NAMALWA (cell line): Measurements from ENCODE around the gene CRYL1.

ENCODE experiments used
- DNase-seq: peaks from one replicate; pipeline ENCODE4 v3.0.0-alpha.2; 2015; ENCODE audit warnings: low spot score

CRYL1 gene

DNA sequence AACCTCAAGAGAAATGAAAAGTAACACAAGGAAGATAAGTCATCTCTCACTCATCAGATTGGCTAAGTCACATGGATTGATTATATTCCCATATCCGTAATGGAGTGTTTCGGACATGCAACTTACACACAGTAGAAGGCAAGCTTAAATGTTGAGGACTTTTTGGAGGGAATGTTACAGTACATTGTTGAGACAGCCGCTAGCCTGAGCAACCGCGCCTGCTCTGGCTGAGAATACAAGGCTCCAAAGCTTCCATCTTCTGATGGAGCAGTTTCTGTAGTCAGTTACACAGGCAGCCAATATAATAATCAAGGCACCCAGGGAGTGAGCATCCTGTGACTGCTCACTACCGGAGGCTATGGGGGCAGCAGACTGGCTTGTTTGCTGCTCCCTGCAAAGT lies 1.0 kb upstream of the CRYL1 start:
- no peak for DNase-seq

DNA sequence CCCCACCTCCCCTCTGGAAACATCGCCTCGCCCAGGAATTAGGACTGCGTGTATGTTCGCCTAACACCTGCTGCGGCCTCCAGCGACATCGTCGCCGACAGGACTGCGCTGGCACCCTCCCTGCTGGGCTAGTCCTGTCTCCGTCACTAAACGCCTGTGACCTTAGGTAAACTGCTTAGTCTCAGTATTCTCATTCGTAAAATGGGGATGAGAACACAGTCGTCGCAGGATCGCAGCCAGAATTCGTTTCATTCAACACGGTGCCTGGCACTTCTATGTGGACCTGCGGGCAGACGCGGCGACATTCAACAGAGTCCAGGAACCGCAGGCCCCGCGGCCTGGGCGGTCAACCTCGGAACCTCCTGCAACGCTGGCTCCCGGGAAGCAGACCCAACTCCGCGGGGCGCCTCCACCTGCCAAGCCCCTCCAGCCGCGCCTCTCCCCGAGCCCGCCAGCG lies 485 bp downstream of the CRYL1 start:
- no peak for DNase-seq

DNA sequence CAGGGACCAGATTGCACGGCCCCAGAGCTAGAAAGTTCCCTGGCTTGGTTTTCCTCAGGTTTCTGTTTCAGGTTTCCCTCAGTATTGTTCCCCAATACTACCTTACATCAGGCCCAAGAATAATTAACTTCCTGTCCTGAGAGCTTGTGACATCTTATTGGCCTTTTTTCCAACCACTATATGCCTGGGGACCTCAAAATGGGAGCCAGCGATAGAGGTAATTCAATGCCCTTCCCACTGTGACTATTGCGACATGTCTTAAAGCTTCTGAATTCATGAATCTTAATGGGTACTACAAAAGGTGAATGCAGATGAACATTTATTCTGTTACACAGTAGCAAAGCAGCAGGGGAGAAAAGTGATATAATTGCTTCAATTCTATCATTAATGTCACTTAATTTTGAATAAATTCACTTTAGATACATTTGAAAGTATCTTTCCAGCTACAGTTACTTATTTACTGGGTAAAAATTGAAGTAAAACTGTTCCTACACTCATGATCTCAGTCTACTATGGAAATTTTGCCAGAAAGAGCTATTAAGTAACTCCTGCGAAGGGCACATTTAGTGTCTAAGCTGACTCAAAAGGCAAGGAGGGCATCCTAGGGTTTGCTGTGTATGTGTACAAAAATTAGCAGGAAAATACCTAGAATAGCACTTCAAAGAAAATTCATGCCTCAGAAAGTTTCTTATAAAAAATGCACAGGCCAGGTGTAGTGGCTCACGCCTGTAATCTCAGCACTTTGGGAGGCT lies 4.1 kb downstream of the CRYL1 start:
- no peak for DNase-seq

DNA sequence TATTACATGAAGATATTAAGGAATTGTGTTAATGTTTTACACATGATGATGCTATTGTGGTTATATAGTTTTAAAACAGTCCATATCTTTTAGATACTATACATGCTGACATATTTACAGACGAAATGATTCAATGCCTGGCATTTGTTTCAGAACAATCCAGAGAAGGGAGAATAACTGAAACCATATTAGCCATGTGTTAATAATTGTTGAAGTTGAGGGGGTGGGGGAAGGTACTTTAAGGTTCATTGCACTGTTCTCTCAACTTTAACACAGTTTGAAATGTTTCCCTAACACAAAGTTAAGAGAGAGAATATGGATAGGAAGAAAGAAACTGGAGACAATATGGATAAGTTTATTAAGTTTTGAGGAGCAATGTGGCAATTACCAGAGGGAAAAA lies 5.8 kb downstream of the CRYL1 start:
- DNase-seq, result no peak

DNA sequence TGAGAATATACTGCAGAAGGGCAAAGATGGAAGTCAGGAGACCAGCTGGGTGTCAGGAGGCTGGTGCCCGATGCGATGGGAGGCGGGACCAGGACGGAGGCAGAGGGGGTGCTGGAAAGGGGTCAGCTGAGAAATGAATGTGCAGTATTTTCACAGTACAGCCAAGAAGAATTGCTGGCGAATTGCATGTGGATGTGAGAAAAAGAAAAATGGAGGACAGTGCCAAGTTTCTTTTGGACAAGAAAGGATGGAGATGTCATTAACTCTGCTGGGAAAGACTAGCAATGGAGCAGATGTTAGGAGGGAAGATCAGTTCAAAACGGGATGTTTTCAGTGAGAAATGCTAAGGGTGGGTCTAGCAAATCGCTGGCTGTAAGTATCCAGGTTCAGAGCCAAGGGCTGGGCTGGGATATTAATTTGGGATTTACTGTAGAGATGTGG lies 7.0 kb downstream of the CRYL1 start:
- no peak for DNase-seq

DNA sequence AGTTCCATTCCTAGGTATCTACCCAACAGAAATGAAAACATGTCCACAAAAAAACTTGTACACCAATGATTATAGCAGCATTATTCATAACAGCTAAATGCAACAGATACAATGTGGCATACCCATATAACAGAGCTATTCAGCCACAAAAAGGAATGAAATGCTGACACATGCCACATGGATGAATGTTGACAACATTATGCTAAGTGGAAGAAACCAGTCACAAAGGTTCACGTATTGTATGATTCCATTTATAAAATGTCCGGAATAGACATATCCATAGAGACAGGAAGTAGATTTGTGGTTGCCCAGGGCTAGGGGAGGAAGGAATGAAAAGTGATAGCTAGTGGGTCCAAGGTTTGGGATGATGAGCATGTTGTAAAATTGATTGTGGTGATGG lies 10.8 kb downstream of the CRYL1 start:
- DNase-seq, result no peak

DNA sequence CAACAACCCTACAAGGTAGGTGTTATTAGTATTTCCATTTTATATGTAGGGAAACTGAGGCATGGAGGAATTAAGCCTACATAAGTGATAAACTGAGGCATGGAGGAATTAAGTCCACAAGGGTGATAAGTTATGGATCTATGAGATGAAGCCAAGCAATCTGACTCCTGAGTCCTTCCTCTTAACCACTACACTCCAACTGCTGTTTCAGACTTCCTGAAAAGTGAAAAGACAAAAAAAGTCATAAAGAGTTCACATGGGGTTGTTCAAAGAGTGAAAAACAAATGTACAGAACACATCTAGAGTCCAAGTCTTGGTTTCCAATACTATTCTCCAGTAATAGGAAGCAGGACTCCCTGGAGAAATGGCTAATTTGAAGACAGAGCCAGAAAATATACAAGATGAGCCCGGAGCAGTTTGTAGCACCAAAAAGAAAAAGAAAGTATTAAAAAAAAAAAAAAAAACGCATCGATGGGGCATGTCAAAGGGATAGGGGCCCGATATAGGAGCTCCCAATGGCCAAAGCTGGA lies 12.1 kb downstream of the CRYL1 start:
- DNase-seq, result no peak

DNA sequence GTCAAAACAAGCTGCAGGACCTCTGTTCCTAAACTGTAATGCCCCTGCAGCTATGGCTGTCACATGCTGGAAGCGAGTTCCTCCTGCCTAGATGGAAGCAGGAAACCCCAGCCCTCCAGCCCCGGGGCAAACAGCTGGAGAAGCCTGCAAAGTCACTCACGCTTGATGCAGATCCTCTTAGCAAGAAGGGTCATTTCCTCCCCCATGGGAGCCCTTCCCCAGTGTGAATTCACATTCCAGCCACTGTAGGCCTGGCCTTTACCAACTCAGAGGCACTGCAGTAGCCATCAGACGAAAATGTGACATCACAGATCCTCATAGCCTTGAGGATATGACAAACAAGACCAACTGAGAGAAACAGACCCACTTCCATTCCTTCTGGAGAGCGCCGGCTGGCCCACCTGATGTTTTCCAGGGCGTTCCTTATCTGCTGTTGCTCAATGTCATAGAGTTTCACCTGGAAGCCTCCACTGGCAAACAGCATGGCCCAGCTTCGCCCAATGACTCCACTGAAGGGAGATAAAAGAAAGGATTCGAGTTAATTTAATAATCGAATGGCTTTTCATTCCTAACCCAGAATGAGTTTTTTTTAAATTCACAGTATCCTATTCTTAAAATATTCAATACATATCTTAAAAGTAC lies 13.5 kb downstream of the CRYL1 start:
- DNase-seq, result no peak

DNA sequence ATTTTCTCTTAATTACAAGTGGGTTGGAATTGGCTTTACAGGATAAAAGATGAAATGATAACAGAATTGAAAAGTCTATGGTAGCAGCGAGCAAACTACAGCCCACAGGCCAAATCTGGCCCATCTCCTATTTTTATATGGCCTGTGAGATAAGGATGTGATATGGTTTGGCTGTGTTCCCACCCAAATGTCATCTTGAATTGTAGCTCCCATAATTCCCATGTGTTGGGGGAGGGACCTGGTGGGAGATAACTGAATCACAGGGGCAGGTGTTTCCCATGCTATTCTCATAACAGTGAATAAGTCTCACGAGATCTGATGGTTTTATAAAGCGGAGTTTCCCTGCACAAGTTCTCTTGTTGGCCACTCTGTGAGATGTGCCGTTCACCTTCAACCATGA lies 19.0 kb downstream of the CRYL1 start:
- no peak for DNase-seq

DNA sequence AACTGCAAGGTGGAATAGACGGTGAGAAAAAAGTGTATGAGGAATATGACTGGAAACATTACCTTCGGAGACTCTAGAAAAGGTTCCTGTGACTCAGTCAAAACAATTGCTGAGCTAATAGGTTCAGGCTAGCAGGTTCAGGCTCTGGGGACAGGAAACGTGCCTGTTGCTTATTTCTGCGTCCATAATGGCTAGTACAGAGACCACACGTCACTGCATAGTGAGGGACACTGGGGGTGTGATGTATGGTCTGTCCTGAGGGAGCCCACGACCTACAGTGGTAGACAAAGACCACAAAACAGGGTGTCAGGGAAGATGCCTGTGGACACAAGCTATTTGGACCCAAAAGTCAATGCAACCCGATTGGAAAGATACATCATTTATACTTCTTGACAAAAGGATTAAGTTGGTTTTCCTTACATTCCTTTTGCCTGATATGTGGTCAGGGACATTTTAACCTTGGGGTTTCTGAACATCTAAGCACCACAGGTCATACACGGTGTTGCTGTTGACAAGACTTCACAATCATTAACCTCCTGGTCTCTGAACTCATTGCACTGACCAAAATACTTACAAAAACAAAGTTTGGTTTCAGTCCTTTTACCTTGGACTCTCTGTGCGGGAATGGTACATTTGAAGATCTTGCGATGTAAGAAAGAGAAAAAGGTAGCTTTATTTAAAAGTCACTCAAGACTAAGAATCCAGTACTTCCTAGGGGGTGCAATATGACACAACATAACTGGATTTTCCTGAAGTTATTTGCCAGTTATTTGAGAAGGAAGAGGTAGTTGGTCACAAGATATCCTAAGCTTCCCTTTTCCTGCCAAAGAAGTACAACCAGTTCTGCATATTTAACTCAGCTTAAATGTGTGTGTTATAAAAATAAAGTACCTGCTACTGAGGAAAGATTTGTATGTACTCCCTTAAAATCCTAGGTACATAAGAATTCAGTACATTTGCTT lies 20.0 kb downstream of the CRYL1 start:
- DNase-seq, result no peak

DNA sequence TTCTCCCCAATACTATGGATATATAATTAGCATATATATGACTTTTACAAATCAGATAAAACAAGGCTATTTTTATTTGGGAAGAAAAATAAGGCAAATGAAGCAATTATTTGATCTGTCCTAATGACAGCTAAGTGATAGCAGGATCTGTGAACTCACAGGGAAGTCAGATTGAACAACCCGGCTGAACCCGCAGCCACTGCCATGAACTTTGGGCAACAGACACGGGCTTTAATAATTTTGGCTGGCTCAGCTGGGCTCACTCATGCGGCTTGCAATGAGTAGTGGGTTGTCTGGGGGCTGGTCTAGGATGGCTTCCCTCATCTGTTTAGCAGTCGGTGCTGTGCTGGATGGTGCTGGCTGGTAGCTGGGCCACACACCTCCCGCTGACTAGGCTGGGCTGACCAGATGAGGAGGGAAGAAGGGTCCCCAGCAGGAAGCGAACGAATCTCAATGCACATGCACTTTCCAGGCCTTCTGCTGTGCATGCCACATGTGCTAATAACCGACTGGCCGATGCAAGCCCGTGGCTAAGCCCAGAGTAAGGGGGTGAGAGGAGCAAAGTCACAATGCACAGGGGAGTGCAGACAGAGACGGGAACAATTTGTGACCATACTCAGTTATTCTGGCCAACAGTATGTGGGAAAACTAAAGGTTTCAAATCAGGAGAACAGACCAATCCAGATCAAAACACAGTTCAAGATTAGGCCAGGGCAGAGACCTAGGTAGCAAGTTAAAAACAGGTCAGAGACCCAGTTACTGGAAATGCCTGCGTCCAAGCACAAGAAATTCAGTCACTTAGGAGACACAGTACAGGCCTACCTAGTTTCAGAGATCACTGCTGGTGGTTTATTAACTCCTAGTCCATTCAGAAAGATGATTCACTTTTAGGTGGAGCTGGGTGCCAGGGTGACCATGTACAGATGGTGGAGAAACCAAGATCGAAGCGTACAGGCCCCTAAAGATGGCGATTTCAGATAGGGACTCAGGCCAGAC lies 22.3 kb downstream of the CRYL1 start:
- no peak for DNase-seq

DNA sequence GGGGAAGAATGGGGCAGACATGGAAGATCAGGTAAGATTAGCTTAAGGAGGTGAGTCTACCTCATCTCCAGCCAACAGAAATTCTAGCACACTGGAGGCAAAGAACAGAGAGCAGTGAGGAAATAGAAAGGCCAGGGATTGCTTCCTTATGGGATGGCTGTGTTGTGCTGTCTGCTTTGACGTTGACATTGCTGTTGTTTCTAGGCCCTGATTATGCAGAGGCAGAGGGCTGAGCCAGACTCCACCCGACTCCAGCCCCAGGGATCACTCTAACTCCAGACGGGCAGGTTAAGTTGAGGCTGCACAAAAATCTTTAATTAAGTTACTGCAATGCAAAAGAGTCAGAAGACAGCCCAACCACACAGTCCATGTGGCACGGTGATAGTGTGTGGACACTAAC lies 24.1 kb downstream of the CRYL1 start:
- DNase-seq, result no peak

DNA sequence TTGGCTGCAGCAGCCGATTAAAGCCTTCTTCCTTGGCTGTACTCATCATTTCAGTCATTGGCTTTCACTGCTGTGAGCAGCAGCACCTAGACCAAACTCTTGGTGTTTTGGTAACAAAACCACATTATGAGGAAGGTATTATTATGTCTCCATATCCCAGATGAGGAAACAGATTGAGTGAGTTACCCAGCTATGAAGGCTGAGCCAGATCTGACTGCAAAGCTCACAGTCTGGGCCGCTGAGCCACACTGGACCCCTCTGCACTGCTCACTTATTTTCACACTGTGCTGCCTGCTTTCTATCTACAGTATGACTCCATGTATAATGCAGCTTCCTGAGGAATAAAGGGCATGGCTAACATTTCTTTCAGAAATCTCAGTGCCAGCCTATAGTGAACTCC lies 24.5 kb downstream of the CRYL1 start:
- DNase-seq, result no peak

DNA sequence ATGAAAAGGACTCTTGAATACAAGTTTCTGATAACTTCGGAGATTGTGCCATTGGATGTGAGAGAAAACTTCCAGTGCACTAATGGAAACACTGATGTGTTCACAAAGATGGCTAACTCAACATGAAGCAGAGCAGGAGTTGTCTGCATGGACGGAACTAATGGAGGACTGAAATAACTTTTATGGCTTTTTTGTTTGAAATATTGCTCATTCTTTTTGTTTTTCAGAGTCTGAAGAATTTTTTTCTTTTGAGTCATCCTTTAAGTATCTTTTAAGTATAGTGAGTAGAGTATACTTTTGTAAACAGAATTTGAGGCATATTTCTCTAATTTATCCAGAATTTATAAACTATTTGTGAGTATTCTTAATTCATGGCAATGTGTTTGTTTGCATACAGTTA lies 25.7 kb downstream of the CRYL1 start:
- DNase-seq, result no peak

DNA sequence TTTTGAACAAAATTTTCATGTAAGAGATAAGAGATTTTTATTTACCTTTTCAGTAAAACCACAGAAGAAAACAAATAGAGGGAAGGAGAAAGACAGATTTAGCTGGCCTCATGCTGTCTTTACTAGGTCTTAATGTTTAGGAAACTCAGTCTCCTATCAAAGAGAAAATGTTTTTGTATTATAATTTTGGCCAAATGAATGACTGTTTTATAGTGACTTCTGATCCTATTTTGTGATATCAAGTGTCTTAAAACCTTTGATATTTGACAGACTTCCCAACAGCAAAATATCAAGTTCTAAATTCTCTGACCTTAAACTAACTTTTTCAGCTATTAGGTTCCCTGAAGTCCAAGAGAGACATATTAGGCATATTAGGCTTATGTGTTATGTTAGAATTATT lies 27.0 kb downstream of the CRYL1 start:
- no peak for DNase-seq

DNA sequence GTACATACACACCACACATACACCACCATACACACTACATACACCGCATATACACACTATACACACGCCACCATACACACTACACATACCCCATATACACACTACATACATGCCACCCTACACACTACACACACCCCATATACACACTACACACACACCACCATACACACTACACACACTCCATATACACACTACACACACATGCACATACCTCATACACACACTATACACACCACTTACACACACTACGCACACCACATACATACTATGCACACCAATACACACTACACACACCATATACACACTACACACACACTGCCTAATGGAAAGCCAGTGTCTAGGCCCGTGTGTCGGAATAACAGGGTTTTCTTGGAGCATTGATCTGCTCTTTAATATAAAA lies 27.5 kb downstream of the CRYL1 start:
- DNase-seq, result no peak

DNA sequence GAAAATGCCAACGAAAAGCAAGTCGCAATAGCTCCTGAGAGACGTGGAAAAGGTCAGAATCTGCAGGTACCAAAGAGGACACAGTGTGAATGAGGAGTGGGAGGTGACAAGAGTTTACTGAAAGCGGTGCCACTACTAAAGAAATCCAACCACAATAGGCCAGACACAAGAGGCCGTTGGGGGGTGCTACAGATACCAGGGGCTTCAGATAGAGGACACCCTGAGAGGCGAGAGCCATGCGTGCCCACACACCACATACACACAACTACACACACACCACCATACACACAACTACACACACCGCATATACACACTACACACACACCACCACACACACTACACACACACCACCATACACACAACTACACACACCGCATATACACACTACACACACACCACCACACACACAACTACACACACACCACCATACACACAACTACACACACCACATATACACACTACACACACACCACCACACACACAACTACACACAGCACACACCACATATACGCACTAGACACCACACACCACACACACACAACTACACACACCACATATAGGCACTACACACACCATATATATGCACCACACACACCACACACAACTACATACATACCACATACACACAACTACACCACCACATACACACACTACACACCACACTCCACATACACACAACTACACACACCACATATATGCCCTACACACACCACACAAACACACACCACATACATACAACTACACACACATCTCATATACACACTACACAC lies 28.5 kb downstream of the CRYL1 start:
- peak; percentile 28 for DNase-seq

DNA sequence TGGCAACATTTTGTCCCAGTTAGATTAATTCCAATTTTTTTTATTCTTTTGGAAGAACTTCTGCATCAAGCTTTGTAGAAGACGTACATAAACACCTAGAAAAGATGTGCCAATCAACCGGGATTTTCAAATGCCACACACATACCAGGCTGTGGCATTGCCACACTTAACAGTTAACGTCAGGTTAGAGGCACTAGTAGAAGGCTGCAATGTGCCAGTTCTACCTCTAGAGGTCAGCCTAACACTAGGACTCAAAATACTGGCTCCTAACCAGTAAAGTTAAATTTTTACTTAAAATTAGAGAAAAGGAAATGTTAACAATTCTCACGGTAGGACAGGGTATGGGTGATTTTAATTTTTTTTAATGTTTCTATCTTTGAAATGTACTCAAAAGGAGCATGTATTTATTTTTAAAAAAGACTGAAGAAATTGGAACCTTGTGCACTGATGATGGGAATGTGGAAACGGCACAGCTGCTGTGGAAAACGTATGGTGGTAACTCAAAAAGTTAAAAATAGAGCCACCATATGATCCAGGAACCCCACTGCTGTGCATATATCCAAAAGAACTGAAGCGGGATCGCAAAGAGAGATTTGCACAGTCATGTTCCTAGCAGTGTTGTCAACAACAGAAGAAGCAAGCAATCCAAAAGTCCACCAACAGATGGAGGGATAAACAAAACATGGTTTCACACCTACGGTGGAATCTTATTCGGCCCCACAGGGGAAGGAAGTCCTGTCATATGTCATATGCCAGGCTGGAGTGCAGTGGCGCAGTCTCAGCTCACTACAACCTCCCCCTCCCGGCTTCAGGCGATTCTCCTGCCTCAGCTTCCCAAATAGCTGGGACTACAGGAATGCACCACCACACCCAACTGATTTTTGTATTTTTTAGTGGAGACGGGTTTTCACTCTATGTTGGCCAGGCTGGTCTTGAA lies 30.3 kb downstream of the CRYL1 start:
- DNase-seq, result peak; percentile 79

DNA sequence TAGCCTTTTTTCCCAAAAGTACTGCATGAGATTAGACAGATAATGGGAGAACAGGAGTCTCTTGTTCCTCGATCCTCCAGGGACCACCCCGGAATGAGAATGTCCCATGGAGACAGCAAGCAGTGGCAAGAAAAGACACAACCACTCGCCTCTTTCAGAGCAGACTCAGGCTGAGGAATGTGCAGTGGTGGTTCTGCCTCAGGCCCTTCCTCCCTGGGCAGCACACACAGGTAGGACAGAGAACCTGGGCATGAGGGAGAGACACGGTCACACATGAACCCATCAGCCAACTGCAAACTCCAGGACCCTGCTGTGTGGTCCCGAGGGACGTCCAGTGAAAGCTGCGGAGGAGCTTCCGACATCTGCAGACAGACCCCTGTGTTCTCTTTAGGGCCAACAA lies 31.0 kb downstream of the CRYL1 start:
- no peak for DNase-seq
